Hepatocyte (in vitro differentiated cells): ENCODE measurements around the gene COL4A2.

Experiments
- EZH2 ChIP-seq: fragments of 200-600 bp; sonication (generic); IDR thresholded peaks from 2 replicates; pipeline ENCODE4 v1.6.1; 2016; ENCODE audit warnings: antibody characterized with exemption, mild to moderate bottlenecking, borderline replicate concordance
- TF ChIP-seq, protein P1 (sequence below): fragments of 200-600 bp; sonication (generic); IDR thresholded peaks from 2 replicates; pipeline ENCODE4 v1.5.1; 2016; ENCODE audit warnings: antibody characterized with exemption, mild to moderate bottlenecking; ENCODE audit not compliant: poor library complexity

DNA sequence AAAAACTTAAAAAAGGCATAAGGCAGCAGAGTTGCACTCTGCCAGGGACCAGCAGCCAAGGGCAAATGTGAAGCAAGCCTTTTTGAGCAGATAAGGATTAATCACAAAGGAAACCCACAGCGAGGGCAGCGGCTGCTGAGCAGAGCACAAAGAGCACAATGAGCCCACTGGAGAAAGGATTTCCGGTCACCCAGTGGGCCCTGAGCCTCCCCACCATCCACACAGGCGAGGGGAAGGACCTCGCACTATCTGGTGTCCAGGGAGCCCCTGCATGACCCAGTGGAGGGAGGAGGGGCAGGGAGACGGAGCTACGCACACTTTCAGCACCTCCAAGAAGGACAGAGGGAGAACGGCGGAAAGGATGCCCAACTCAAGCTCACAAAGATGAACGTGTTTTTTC lies 40.1 kb upstream of the COL4A2 start:
- no peak for TF ChIP-seq EZH2
- TF ChIP-seq, protein P1, sequence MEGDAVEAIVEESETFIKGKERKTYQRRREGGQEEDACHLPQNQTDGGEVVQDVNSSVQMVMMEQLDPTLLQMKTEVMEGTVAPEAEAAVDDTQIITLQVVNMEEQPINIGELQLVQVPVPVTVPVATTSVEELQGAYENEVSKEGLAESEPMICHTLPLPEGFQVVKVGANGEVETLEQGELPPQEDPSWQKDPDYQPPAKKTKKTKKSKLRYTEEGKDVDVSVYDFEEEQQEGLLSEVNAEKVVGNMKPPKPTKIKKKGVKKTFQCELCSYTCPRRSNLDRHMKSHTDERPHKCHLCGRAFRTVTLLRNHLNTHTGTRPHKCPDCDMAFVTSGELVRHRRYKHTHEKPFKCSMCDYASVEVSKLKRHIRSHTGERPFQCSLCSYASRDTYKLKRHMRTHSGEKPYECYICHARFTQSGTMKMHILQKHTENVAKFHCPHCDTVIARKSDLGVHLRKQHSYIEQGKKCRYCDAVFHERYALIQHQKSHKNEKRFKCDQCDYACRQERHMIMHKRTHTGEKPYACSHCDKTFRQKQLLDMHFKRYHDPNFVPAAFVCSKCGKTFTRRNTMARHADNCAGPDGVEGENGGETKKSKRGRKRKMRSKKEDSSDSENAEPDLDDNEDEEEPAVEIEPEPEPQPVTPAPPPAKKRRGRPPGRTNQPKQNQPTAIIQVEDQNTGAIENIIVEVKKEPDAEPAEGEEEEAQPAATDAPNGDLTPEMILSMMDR, result no peak
